GM18507 (cell line): ENCODE data around the gene GNAQ.

ENCODE experiments used
- DNase-seq: peaks from one replicate; pipeline ENCODE4 v3.0.0; 2011; ENCODE audit warnings: low read depth; ENCODE audit not compliant: insufficient read length; ENCODE audit errors: extremely low spot score
- FAIRE-seq: peaks from 2 replicates; lab custom pipeline; 2011; peaks lifted over from hg19 to GRCh38; lab: Jason Lieb, UNC

Gene GNAQ

GRCh38 chr9:78005231-78006002 is 26.2 kb downstream of the GNAQ start:
- DNase-seq (no peak), FAIRE-seq (no peak)

- FAIRE-seq (no peak), DNase-seq (no peak)
These were observed 27.0 kb downstream of the GNAQ start for GRCh38 chr9:78004478-78005229.

GRCh38 chr9:78003730-78004129 is 27.9 kb downstream of the GNAQ start:
- FAIRE-seq (no peak), DNase-seq (no peak)

- no peak for FAIRE-seq
These were observed 29.5 kb downstream of the GNAQ start for GRCh38 chr9:78001946-78002731.

GRCh38 chr9:78000221-78000620 is 31.4 kb downstream of the GNAQ start:
- no peak for DNase-seq
- no peak for FAIRE-seq

More at GRCh38 chr9:78001946-78002731, 29.5 kb downstream of the GNAQ start:
- no peak for DNase-seq

- no peak for DNase-seq
- no peak for FAIRE-seq
These were observed 32.4 kb downstream of the GNAQ start for GRCh38 chr9:77999231-77999631.

- FAIRE-seq (no peak), DNase-seq (no peak)
These were observed 33.9 kb downstream of the GNAQ start for GRCh38 chr9:77997611-77998284.

- no peak for FAIRE-seq
- no peak for DNase-seq
These were observed 34.9 kb downstream of the GNAQ start for GRCh38 chr9:77996696-77997095.

- no peak for DNase-seq
- FAIRE-seq: no peak
These were observed 40.4 kb downstream of the GNAQ start for GRCh38 chr9:77991191-77991590.

GRCh38 chr9:77989909-77990308 is 41.7 kb downstream of the GNAQ start:
- FAIRE-seq: no peak
- no peak for DNase-seq

- DNase-seq (no peak), FAIRE-seq (no peak)
These were observed 42.2 kb downstream of the GNAQ start for GRCh38 chr9:77989458-77989857.

GRCh38 chr9:77988630-77989029 is 43.0 kb downstream of the GNAQ start:
- FAIRE-seq: no peak

GRCh38 chr9:77987880-77988525 is 43.6 kb downstream of the GNAQ start:
- FAIRE-seq (no peak), DNase-seq (no peak)

More at GRCh38 chr9:77988630-77989029, 43.0 kb downstream of the GNAQ start:
- no peak for DNase-seq

- DNase-seq (no peak), FAIRE-seq (no peak)
These were observed 44.4 kb downstream of the GNAQ start for GRCh38 chr9:77987081-77987656.

GRCh38 chr9:77985996-77986395 is 45.6 kb downstream of the GNAQ start:
- FAIRE-seq: no peak
- no peak for DNase-seq

GRCh38 chr9:77983320-77983662 is 48.3 kb downstream of the GNAQ start:
- DNase-seq (no peak), FAIRE-seq (no peak)

- FAIRE-seq (no peak), DNase-seq (no peak)
These were observed 48.9 kb downstream of the GNAQ start for GRCh38 chr9:77982581-77983319.

- DNase-seq: no peak
- FAIRE-seq: no peak
These were observed 49.7 kb downstream of the GNAQ start for GRCh38 chr9:77981907-77982306.
